Measurements from ENCODE around the gene TIA1.

DNA sequence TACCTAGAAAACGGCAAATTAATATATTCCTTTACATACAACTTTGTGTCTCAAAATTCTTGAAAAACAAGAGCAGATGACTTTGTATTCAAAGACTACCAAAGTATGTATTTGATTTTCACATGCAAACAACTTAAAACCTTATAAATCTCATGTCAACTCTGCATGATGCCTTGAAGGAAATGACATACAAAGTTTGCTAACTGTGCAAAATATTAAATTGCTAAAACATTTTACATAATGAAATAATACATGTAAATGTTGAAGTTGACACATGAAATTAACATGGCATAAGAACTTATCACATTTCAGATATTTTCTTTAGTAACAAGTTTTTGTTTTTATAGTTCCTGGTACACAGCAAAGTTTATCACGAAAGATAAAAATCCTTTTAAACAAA is 36.8 kb downstream of the TIA1 start:
- no peak for TF ChIP-seq EZH2 (IDR thresholded peaks at IDR 0.05; ENCODE audit: borderline replicate concordance, low read length)
- TF ChIP-seq, protein P1, sequence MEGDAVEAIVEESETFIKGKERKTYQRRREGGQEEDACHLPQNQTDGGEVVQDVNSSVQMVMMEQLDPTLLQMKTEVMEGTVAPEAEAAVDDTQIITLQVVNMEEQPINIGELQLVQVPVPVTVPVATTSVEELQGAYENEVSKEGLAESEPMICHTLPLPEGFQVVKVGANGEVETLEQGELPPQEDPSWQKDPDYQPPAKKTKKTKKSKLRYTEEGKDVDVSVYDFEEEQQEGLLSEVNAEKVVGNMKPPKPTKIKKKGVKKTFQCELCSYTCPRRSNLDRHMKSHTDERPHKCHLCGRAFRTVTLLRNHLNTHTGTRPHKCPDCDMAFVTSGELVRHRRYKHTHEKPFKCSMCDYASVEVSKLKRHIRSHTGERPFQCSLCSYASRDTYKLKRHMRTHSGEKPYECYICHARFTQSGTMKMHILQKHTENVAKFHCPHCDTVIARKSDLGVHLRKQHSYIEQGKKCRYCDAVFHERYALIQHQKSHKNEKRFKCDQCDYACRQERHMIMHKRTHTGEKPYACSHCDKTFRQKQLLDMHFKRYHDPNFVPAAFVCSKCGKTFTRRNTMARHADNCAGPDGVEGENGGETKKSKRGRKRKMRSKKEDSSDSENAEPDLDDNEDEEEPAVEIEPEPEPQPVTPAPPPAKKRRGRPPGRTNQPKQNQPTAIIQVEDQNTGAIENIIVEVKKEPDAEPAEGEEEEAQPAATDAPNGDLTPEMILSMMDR (IDR thresholded peaks at IDR 0.05; ENCODE audit: low read length), result no peak

Data from OCI-LY1 (cell line).